ENCODE results near the gene ALG8. TPM values are rescaled to one million over a fixed set of nuclear protein-coding genes. Genes with fewer than 3 reads are reported as not detected.

ALG8 gene
- total RNA-seq, 2 donors from 2014 or later: 42.9 to 72.1 TPM

Other genes with a start within 250 kb of the ALG8 start
- gene INTS4, start 145.0 kb downstream of the ALG8 start, total RNA-seq: 10 to 100 TPM; 48.6 to 72.7 TPM
- under 1 TPM; 0.19 to 0.23 TPM for gene KCTD14, start 116.3 kb downstream of the ALG8 start, total RNA-seq
- not detected for gene THRSP, start 75.8 kb downstream of the ALG8 start, total RNA-seq
- gene NDUFC2, start 59.8 kb downstream of the ALG8 start, total RNA-seq: 100 to 1,000 TPM in 1 of 2 donors, 10 to 100 TPM in 1; 64.6 to 178 TPM
- 10 to 100 TPM in 1 of 2 donors, 1 to 10 TPM in 1; 6.6 to 12.2 TPM for gene KCTD21, start 49.0 kb upstream of the ALG8 start, total RNA-seq
- 10 to 100 TPM; 16.3 to 21.8 TPM for gene USP35, start 49.3 kb upstream of the ALG8 start, total RNA-seq

Data from activated naive CD4-positive, alpha-beta T cell treated with anti-CD3 and anti-CD28 coated beads, Interleukin-2, amount 50 U/mL, for 72 hours (primary cell).